Coronary artery (tissue), 2 donors: Measurements from ENCODE around the gene NEB.

ENCODE experiments used
- DNase-seq: peaks from one replicate; pipeline ENCODE4 v3.0.0-alpha.2; 2017; ENCODE audit warnings: low spot score
- H3K27ac ChIP-seq, 2 donors: fragments of 200-600 bp; sonication (generic); one replicate each; pipeline ENCODE4 v1.5.1; 2016 to 2019
- H3K4me3 ChIP-seq: fragments of 200-600 bp; sonication (generic); 2 replicates; pipeline ENCODE4 v1.5.1; 2016; ENCODE audit warnings: mild to moderate bottlenecking, moderate library complexity
- TF ChIP-seq, protein P1 (sequence below): fragments of 200-600 bp; sonication (generic); IDR thresholded peaks from one replicate; pipeline ENCODE4 v1.5.1; 2019; ENCODE audit warnings: antibody characterized with exemption

Gene NEB

GRCh38 chr2:151491496-151491895 is 242.8 kb downstream of the NEB start:
- Histone ChIP-seq H3K27ac (no peak overlapping the region), H3K4me3 (no peak overlapping the region)
- no peak for DNase-seq
- TF ChIP-seq, protein P1, sequence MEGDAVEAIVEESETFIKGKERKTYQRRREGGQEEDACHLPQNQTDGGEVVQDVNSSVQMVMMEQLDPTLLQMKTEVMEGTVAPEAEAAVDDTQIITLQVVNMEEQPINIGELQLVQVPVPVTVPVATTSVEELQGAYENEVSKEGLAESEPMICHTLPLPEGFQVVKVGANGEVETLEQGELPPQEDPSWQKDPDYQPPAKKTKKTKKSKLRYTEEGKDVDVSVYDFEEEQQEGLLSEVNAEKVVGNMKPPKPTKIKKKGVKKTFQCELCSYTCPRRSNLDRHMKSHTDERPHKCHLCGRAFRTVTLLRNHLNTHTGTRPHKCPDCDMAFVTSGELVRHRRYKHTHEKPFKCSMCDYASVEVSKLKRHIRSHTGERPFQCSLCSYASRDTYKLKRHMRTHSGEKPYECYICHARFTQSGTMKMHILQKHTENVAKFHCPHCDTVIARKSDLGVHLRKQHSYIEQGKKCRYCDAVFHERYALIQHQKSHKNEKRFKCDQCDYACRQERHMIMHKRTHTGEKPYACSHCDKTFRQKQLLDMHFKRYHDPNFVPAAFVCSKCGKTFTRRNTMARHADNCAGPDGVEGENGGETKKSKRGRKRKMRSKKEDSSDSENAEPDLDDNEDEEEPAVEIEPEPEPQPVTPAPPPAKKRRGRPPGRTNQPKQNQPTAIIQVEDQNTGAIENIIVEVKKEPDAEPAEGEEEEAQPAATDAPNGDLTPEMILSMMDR = no peak

DNA sequence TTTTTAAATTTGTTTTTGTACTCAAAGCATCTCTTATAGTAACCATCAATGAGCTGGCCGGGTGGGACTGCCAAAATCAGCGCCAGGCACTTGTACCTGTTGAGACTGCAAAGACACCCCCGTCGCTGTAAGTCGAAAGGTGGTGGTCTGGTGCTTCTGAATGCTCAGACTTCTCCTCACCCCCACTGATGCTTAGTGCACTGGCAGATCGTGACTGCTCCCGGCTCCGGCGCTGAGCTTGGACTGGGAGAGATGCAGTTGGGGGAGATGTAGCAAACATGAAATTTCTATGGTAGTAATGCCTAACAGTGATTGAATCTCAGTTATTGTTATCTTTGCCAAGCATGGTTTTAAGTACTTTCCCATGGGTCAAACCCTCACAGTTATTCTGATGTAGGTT is 244.0 kb downstream of the NEB start:
- TF ChIP-seq, protein P1 = no peak
- Histone ChIP-seq H3K27ac (no peak overlapping the region), H3K4me3 (no peak overlapping the region)
- DNase-seq = no peak

DNA sequence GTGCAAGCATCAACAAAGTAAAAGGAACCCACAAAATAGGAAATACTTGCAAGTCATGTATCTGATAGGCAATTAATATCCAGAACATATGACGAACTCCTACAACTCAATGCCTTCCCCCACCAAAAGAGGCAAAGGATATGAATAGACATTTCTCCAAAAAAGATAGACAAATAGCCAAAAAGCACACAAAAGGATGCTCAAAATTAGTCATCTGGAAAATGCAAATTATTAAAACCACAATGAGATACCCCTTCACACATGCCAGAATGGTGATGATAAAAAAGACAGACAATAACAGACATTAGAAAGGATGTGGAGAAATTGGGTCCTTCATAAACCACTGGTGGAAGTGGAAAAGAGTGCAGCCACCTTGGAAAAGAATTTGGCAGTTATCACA is 248.2 kb downstream of the NEB start:
- no peak for DNase-seq
- TF ChIP-seq, protein P1 = no peak
- Histone ChIP-seq H3K4me3 (no peak overlapping the region), H3K27ac (no peak overlapping the region)

GRCh38 chr2:151484100-151484499 is 250.2 kb downstream of the NEB start:
- Histone ChIP-seq H3K4me3 (no peak overlapping the region), H3K27ac (no peak overlapping the region)
- TF ChIP-seq, protein P1 = no peak
- DNase-seq = no peak

DNA sequence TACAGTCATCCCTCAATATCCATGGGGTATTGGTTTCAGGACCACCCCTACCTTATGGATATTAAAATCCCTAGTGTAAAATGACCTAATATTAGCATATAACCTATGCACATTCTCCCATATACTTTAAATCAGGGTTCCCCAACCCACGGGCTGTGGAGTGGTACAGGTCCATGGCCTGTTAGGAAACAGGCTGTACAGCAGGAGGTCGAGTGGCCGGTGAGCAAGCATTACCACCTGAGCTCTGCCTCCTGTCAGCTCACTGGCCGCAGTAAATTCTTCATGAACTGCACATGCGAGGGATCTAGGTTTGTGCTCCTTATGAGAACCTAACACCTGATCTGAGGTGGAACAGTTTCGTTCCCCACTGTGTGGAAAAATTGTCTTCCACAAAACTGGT is 250.7 kb downstream of the NEB start:
- no peak for DNase-seq
- TF ChIP-seq, protein P1 = no peak
- Histone ChIP-seq H3K4me3 (no peak overlapping the region), H3K27ac (no peak overlapping the region)

DNA sequence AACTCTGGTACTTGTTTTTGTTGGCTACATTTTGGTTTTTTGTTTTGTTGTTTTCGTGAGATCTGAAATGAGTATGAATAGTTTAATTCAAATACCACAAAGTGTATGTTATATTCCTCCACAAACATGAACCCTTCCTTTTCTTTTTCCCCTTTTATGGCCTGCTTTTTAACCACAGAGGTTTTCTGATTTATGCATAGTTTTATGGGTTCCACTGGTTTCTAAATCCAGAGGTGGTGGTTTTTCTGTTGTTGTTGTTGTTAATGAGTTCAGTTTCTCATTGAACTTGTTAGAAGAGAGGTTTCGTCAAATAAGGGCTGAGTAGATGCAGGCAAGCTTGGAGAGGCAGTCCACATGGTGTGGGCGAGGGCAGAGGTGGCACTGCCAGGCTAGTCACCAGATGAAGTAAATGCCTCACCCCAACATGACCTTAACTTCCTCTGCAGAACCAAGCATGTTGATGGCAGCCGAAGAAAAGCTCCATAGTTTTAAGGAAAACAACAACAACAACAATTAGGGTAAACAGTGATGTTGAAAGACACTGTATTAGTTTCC is 252.0 kb downstream of the NEB start:
- Histone ChIP-seq H3K4me3 (no peak overlapping the region), H3K27ac (no peak overlapping the region)
- TF ChIP-seq, protein P1 = no peak
- no peak for DNase-seq

- no peak for DNase-seq
- Histone ChIP-seq H3K27ac (no peak overlapping the region), H3K4me3 (no peak overlapping the region)
- TF ChIP-seq, protein P1 = no peak
These were observed 252.5 kb downstream of the NEB start for GRCh38 chr2:151481744-151482143.
